Ovary (tissue), 3 donors: ENCODE data around the gene MARS1.

ENCODE experiments used
- POLR2A ChIP-seq: fragments of 450-650 bp; IDR thresholded peaks from one replicate; pipeline ENCODE4 v1.6.1; 2017; ENCODE audit warnings: antibody characterized with exemption, mild to moderate bottlenecking, moderate library complexity
- TF ChIP-seq, protein P1 (sequence below), 3 donors: fragments of 450-650 bp in 2 of 3; fragments of 200-600 bp in 1 of 3; IDR thresholded peaks; one replicate each; pipeline versions ENCODE4 v1.5.1 to v1.8.0; 2016 to 2022; ENCODE audit warnings: antibody characterized with exemption in 3 of 3, mild to moderate bottlenecking in 1 of 3
- donor health status: DM: no; HTN: no; CAD: no.

DNA sequence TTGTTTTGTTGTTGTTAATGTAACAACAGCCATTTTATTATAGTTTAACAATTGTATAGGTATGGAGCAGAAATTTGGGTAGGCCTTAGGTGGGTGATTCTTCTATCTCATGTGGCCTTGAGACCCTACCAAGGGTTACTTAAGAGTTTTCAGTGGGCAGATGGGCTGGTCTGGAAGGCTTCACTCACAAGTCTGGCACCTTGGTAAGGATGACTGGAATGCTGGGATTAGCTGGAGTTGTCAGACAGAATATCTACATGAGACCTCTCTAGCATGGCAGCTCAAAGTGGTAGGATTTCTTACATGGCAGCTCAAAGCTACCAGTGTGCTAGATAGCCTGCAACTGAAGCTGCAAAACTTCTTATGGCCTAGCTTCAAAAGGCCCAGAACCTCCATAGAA lies 2.2 kb upstream of the MARS1 start:
- TF ChIP-seq, protein P1, sequence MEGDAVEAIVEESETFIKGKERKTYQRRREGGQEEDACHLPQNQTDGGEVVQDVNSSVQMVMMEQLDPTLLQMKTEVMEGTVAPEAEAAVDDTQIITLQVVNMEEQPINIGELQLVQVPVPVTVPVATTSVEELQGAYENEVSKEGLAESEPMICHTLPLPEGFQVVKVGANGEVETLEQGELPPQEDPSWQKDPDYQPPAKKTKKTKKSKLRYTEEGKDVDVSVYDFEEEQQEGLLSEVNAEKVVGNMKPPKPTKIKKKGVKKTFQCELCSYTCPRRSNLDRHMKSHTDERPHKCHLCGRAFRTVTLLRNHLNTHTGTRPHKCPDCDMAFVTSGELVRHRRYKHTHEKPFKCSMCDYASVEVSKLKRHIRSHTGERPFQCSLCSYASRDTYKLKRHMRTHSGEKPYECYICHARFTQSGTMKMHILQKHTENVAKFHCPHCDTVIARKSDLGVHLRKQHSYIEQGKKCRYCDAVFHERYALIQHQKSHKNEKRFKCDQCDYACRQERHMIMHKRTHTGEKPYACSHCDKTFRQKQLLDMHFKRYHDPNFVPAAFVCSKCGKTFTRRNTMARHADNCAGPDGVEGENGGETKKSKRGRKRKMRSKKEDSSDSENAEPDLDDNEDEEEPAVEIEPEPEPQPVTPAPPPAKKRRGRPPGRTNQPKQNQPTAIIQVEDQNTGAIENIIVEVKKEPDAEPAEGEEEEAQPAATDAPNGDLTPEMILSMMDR (IDR thresholded peaks at IDR 0.05): no peak
- no peak for TF ChIP-seq POLR2A
